ENCODE data around the gene UCN2.
"Not testable (repeated sequence)": the region's sequence is repeated elsewhere in the genome, so short reads cannot be mapped to it uniquely, and the experiment has no call there.

The UCN2 gene

DNA sequence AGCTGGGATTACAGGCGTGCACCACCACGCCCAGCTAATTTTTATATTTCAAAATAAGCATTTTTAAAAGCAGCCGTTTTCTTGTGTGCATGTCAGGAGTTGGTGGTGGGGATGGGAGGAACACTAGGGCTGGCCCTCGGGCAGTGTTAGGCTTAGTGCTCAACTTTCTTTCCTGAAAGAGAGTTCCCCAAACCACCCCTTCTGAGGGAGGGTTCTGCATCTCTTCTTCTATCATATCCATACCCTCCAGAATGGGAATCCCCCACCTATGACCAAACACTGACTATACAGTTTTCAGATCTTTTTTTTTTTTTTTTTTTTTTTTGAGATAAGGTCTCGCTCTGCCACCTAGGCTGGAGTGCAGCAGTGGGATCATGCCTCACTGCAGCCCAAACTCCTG lies 19.4 kb downstream of the UCN2 start:
- in situ Hi-C loops (cut with MboI; ENCODE audit: low sequenced_read_pairs): no loop called here

DNA sequence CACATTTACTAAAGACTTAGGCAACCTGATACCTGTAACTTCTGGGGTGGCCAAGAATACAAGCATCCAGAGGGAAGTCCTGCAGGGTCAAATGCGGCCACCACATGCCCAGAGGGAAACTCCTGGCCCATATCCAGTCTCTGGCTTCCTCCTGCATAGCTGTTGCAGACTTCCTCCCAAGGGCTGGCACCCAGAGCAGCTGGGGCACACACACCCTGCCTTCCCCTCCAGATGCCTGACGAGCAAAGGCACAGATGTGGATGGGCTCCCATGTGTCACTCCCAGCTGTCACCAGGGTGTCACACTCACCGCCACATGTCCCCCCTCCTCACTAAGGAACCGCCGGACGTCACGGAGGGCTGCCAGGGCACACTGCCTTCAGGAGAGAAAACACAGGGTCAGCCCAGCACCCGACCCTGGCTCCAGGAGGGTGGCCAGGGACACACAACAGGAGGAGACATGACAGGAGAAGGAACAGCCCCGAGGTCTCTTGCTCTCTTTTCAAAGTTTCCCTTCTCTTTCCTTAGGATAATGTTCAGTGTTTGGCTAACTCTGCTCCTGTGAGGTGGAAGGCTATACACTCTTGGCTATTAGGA lies 20.2 kb downstream of the UCN2 start:
- in situ Hi-C loops (cut with MboI; ENCODE audit: low sequenced_read_pairs): no loop called here

DNA sequence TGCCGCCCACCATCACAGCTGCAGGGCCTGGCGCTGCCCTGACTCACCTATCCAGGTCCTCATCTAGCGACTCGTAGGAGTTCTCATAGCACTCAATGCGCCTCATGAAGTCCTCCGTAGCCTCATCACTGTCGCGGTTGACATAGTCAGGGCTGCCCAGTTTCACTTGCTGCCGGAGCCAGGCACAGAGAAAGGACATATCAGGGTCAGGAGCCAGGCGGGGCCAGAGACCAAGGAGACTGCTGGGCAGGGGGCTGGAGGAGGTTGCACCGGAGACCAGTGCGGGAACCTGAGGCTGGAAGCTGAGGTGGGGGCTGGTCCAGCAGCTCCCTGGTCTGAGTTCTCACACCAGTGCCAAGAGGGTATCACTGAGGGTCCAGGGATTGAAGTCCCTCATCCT lies 25.1 kb downstream of the UCN2 start:
- in situ Hi-C loops (cut with MboI; ENCODE audit: low sequenced_read_pairs): no loop called here

DNA sequence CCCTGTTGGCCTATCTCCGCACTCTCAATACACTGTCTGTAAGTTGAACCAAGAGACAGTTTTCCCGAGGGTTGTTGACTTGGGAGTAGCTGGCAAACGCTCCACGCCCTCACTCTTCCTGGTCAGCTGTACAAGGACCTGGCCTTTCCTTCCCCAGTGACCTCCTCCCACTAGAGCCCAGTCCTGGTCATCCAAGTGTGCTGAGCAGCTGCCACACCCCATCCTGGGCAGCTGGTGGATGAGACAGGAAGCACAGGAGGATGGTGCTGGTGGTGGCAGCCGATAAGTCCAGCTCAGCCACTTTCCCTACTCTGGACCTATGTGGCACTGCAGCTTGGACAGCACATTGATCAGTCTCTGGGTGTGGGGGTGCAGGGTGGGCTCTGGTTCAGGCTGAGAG lies 26.8 kb downstream of the UCN2 start:
- in situ Hi-C loops (cut with MboI; ENCODE audit: low sequenced_read_pairs): no loop called here

DNA sequence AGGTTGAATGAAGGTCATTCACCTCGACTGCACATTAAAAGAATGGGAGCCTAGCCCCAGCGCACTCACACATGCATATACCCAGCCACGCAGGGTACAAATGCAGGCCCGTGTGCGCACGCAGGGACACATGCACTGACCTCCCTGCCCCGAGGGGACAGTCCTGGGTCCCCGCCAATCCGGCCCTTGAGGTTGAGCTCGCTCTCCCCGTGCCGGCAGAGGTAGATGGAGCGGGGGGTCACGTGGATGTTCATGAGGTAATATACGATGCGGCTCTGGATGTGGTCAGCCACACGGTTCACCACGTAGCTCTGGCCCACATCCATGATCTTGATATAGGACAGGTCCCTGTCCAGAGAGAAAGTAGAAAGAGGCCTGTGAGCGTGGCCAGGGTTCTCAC lies 27.5 kb downstream of the UCN2 start:
- in situ Hi-C loops (cut with MboI; ENCODE audit: low sequenced_read_pairs): no loop called here

DNA sequence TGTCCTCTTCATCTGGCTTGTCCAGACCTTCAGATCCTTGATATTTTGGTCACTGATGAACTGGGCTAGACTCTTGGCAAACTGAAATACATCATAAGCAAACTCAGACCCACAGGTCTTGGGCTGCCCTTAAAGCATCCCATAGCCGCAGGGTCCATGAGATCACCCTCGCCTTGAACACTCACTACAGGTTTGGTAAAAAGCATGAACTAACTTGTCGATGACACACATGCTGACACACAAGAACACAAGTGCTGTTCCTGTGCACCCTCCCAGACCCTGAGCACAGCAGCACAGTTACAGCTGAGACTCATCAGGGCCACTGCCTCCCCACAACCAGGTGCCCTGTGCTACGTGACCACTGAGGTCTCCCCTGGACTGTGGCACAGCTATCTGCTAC lies 28.0 kb downstream of the UCN2 start:
- in situ Hi-C loops (cut with MboI; ENCODE audit: low sequenced_read_pairs): no loop called here

DNA sequence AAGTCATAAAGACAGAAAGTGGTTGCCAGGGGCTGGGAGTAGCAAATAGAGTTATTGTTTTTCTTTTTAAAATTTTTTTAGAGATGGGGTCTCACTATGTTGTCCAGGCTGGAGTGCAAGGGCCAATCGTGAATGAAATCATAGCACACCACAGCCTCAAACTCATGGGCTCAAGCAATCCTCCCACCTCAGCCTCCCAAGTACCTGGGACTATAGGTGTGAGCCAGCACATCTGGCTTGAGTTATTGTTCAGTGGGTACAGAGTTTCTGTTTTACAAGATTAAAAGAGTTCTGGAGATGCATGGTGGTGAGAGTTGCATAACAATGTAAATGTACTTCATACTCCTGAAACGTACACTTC lies 30.6 kb downstream of the UCN2 start:
- in situ Hi-C loops (cut with MboI; ENCODE audit: low sequenced_read_pairs): no loop called here

DNA sequence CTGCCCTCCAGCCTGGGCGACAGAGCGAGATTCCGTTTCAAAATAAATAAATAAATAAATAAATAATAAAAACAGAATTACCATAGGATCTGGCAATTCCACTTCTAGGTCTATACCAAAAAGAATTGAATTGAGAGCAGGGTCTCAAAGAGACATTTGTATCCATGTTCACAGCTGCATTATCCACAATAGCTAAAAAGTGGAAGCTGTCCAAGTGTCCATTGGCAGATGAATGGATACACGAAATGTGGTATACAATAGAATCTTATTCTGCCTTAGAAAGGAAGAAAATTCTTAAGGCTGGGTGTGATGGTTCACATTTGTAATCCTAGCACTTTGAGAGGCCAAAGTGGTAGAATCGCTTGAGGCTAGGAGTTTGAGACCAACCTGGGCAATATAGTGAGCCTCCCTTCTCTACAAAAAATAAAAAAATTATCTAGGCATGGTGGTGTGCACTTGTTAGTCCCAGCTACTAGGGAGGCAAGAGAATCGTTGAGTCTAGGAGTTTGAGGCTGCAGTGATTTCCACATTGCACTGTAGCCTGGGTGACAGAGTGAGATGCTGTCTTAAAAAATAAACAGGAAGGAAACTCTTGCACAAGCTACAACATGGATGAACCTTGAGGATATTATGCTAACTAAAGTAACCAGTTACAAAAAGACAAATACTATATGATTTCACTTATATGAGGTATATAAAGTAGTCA lies 31.2 kb downstream of the UCN2 start:
- in situ Hi-C loops (cut with MboI; ENCODE audit: low sequenced_read_pairs): no loop called here

DNA sequence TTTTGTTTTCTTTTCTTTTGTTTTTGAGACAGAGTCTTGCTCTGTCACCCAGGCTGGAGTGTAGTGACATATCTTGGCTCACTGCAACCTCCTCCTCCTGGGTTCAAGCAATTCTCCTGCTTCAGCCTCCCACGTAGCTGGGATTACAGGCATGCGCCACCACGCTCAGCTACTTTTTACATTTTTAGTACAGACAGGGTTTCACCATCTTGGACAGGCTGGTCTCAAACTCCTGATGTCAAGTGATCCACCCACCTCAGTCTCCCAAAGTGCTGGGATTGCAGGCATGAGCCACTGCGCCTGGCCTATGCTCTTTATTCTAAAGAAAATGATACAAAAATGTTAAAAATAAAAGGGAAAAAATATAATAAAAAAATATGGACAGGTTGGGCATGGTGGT lies 32.9 kb downstream of the UCN2 start:
- in situ Hi-C loops (cut with MboI; ENCODE audit: low sequenced_read_pairs): not testable (repeated sequence)

DNA sequence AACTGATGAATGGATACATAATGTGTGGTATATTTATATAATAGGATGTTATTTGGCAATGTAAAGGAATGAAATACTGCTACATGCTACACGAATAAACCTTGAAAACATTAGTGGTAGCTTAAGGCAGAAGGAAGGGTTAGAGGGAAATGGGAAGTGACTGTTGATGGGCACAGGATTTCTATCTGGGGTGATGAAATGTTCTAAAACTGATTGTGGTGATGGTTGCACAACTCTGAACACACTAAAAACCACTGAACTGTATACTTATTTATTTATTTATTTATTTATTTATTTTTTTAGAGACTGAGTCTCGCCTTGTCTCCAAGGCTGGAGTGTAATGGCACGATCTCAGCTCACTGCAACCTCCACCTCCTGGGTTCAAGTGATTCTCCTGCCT lies 34.8 kb downstream of the UCN2 start:
- in situ Hi-C loops (cut with MboI; ENCODE audit: low sequenced_read_pairs): no loop called here

DNA sequence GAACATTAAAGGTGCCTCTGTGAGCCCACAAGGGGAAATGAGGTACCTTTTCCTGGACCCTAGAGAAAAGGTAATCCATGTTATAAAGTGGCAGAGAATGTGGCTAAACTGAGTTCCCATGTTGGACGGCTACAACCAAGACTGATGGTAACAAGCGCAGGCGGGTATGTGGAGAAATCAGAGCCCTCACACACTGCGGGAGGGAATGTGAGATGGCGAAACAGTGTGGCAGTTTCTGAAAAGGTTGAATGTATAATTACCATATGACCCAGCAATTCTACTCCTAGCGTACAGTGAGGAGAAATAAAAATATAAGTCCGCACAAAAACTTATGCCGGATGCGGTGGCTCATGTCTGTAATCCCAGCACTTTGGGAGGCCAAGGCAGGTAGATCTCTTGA lies 35.5 kb downstream of the UCN2 start:
- in situ Hi-C loops (cut with MboI; ENCODE audit: low sequenced_read_pairs): no loop called here

DNA sequence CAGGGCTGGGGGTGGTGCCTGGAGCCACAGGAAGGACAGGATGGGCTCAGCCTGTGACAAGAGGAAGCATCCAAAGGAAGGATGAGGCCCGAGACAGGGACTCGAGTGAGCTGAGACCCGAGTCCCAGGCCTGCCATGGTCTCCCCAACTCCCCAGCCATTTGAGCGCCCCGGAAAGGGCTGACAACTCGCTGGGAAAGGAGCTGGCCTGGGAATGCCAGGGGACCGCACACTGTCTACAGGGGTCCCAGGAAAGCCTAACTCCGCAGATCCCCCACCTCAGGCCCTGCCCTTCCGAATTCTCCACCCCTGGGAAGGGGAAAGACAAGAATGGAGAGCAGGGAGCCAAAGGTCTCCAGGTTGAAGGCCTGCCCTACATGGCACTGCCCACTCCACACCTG lies 38.6 kb downstream of the UCN2 start:
- in situ Hi-C loops (cut with MboI; ENCODE audit: low sequenced_read_pairs): no loop called here

DNA sequence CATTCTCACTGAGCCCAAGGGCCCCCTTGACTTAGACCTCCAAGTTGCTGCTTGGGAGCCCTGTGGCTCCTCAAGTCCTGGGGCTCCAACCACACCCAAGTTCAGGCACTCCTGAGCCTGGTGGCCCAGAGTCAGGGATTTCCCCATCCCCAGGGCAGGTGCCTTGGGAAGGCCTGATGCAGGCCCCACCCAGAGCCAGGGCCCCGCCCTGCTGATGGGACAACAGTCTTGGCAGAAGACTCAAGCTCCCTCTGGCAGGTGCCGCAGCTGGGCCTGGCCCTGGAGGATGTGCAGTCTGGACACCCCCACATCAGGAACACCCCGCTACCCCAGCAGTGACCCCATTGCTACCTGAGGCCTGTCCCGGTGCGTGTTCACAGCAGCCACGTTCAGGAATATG lies 41.9 kb downstream of the UCN2 start:
- in situ Hi-C loops (cut with MboI; ENCODE audit: low sequenced_read_pairs): no loop called here

DNA sequence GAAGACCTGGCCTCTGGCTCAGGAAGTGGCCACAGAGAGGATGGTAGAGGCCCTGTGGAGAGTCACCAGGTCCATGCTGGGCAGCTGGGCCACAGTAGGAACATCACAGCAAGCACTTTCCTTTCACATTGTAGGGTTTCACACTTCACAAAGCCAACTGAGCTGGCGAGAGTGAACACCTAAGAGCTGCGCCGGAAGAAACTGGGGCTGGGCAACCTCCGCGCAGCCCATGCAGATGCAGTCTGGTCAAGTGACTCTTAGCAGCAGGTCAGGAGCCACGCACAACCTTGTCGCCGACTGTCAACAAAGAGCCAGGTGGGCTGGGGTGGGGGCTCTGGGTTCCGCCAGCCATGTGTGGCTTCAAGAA lies 44.3 kb downstream of the UCN2 start:
- in situ Hi-C loops (cut with MboI; ENCODE audit: low sequenced_read_pairs): no loop called here

DNA sequence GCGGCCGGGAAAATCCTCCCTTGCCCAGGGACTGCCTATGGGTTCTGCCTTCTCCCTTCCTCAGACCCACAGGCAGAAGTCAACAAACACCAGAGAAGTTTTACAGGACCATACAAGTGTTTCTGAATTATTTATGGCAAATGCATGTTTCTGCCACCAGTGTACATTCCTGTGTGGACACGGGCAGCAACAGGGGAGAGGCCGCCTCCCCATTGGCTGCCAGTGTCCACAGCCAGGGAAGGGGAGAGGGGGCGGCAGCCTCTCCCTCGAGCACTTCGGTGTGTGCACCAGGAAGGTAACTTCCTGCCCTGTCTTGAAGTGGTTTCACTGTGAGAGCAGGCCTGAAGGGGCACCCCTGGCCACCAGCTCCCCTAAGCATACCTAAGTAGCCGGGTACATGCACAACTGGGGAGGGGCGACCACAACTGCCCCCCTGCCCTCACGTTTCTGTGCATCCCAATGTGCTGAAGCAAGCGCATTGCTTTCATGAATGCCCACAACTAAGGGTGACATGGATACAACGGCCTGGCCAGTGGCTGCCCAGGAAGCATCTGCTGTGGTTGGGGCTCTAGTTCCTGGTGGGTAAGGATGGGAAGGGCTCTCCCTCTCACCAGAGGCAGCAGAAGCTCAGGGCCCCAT lies 44.8 kb downstream of the UCN2 start:
- in situ Hi-C loops (cut with MboI; ENCODE audit: low sequenced_read_pairs): no loop called here

DNA sequence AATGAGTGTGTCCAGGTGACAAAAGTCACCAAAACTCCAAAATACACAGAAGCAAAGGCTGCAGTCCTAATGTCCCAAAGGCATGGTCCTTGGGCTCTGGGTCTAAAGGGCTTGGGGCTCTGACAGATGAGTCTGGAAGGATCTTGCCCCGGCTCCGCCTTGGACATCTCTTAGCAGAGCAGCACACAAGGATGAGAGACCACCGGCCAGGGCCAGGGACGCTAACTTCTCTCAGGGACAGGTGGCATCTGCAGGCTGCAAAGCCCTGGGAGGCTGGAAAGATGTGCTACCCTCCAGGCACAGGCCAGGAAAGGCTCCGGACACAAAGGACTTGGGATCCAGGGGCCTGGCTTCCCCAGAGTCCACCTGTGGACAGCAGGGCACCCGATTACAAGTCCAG lies 45.5 kb downstream of the UCN2 start:
- in situ Hi-C loops (cut with MboI; ENCODE audit: low sequenced_read_pairs): no loop called here

DNA sequence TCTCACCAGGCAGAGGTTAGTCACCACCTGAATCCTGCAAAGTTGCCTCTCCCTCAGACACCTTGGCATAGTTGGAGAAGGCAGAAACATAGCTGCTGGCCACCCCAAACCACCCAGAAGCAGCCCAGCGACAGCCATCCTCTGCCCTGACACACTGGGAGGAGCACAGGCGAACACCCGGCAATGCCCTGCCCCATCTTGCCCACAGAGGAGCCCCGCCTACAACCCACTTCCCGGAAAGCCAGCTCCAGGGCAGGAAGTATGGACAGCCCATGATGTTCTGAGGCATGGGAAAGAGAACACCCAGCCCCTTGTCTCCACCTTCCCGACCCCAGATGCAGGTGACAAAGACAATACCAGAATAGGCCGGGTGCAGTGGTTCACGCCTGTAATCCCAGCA lies 47.0 kb downstream of the UCN2 start:
- in situ Hi-C loops (cut with MboI; ENCODE audit: low sequenced_read_pairs): no loop called here

DNA sequence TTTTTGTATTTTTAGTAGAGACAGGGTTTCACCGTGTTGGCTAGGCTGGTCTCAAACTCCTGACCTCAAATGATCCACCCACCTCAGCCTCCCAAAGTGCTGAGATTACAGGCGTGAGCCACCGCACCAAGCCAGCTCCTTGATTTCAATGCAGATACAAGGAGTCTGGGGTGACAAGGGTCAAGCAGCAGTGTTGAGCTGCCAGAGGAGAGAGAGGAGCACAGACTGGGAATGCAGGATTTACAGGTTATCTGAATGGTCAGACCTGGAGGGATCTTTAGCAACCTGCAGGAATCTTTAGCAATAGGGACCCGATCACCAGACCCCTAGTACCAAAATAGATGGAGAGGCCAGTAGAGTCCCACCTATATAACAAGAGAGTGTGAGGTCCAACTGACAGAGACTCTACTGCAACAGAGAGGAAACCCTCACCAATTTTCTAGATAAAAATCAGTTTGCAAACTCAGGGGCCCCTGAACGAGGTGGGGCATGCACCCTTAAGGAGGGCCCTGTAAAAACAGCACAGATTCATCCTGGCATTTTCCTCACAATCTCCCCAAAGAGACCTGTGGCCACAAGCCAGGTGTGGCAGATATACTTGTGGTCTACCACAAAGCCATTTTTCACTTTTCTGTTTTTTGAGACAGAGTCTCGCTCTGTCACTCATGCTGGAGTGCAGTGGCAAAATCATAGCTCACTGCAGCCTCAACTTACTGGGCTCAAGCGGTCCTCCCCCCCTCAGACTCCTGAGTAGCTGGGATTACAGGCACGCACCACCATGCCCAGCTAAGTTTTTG lies 49.0 kb downstream of the UCN2 start:
- in situ Hi-C loops (cut with MboI; ENCODE audit: low sequenced_read_pairs): no loop called here

Data from HL-60/S4 (cell line).